CD4-positive, alpha-beta T cell treated with Interleukin-12 subunit alpha and Interleukin-12 subunit beta, for 1 hour (primary cell): ENCODE results near the gene CALCOCO1.
A peak's percentile ranks its signal among the peaks of the same experiment; 100 is the strongest.

ENCODE experiments used
- DNase-seq: peaks from one replicate; pipeline ENCODE4 v3.0.0-alpha.2; 2020

Gene CALCOCO1

GRCh38 chr12:53751336-53752191, 24.3 kb upstream of the CALCOCO1 start, which contains the start of gene CISTR:
Gene CISTR (minus strand): TSS chr12:53751979.
- peak; percentile 34 for DNase-seq

DNA sequence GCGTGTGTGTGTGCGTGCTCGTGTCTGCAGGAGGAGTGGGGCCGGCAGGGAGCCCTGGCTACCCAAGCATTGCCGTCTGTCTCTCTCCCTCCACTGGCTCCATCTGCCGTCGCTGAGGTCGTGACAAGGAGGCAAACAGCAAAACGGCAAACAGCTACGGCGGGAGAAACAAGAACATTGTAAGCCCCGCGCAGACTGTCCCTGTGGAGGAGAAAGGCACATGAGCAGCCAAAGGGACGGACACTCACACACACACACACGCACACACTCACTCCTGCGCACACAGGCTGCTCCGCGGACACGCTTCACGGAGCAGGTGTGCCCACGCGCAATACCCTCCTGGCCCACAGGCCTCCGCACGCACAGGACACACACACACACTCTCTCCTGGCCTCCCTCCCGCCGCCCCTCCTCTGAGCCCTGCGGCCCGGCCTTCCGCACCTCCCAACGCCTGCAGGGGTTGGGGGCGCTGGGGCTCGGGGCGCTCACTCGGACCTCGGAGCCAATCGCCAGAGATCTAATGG, 23.6 kb upstream of the CALCOCO1 start:
- no peak for DNase-seq

DNA sequence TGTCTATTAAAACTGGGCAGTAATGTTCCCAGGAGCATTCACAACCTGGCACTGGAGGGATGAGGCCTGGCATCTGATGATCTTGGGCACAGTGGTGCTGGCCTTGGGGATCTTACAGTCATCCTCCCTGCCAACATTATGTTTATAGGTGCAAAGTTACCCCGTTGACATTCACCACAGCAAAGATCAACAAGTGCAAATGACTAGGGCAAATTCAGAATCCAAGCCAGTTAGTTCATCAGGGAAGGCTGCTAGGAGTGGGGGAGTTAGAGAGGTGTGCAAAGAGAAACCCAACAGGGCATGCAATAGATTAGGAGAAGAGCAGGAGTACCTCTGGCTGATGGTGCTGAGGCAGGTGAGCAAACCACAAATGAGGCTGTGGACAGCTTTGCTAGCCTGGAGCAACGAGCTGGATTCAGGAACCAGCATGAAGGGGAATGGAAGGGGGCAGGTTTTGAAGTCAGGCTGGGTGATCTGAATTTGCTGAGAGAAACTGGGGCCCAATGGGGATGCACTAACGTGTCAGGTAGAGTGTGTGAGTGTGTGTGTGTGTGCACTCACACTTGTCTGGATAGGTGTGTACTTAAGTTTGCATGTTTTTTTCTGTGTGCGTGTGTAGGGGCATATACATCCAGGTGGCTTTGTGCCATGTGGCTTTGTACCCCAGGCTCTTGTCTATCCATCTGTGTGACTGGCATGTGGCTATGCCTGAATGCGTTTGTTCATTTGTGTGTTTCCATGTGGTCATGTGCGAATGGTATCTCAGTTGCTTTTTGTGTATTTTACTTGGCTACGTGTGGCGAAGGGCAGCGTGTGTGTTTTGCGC, 22.9 kb upstream of the CALCOCO1 start:
- no peak for DNase-seq

GRCh38 chr12:53748072-53748840, 21.0 kb upstream of the CALCOCO1 start:
- DNase-seq, result no peak

DNA sequence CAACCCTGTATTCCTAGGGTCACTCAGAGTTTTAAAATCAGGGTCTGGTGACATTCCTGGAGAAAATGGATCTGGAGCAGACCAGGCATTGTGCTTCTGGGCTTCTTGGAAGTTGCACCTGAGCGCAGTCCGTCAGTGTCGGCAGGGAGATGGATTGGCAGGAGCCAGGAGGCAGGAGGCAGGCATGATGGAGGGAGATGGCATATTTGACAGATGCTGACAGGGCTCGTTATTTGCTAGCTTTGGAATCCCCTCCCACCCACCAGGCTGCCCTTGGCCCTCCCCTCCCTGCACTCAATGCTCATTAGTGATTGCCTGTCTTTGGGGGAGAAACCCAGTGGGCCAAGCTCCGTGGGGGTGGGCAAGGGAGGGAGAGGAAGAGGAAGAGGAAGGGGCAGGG, 19.8 kb upstream of the CALCOCO1 start:
- no peak for DNase-seq

GRCh38 chr12:53746592-53747092, 19.4 kb upstream of the CALCOCO1 start:
- DNase-seq, result peak; percentile 89

DNA sequence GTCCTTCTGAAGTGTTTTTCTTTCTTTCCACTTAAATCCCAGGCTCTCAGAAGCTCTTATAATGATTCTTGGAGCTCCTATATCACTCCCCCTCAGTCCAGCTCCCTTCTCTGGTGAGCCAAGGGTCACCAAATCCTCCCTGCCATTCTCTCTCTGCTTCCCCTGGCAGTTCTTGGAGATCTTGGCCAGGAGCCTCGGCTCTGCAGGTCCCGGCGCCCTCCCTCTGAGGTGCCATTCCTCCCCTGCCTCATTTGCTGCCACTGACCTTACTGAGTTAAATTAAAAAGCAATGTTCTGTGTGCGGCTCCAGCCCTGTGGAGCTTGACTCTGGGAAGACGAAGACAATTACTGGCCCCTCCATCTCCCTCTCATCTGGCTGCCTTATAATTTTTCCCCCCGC, 17.5 kb upstream of the CALCOCO1 start:
- no peak for DNase-seq

DNA sequence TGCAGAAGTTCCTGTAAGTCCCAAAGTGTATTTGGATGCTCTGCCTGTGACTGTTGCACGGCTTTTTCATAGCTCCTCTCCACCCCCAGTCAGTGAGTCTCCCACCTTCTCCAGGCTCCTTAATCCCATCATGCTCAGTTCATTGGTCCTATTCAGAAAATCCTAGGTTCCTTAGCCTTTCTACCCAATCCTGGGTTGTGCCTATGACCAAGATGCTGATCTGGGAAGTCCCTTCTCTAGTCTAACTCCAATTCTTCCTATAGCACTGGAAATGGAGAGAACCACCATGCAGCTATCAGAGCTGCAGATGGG, 16.8 kb upstream of the CALCOCO1 start:
- DNase-seq, result no peak

DNA sequence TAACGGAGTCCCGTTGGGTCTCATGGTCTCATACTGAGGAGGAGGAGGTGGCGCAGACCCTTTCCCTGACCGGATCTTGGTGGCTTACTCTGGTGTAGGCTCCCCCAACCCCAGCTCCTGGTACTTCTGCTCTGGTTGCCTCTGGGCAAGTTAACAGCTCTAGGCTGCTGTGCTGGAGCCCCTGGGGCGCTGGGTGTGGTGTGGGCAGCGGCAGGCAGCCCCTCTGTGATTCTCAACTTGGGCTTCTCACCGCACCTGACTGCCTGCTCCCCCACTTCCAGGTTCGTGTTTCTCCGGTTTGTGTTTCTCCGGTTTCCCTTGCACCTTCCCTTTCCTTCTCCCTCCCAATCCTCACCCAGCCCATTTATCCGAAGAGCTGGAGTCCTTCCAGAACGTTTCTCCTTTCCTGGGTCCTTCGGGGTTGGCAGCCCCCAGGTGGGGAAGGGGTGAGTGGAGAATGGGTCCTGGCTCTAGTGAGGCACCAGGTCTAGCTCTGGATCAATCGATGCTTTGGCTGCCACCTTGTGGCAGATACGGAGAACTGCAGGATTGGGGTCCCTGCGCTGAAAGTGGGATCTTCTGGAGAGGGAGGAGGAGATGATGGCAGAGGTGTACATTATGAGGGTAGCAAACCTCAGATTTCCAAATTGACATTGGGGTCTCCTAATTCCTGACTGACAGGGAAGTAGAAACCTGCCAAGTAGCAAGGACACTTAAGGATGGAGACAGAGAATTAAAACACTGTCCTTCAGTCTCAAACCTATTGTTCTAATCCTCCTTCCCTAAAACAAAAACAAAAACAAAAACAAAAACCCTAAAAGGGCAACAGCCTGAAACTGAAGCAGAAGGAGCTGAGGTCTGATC, 16.2 kb upstream of the CALCOCO1 start:
- DNase-seq, result peak; percentile 73

- DNase-seq, result no peak
Measured at GRCh38 chr12:53740130-53740491, 12.9 kb upstream of the CALCOCO1 start.

DNA sequence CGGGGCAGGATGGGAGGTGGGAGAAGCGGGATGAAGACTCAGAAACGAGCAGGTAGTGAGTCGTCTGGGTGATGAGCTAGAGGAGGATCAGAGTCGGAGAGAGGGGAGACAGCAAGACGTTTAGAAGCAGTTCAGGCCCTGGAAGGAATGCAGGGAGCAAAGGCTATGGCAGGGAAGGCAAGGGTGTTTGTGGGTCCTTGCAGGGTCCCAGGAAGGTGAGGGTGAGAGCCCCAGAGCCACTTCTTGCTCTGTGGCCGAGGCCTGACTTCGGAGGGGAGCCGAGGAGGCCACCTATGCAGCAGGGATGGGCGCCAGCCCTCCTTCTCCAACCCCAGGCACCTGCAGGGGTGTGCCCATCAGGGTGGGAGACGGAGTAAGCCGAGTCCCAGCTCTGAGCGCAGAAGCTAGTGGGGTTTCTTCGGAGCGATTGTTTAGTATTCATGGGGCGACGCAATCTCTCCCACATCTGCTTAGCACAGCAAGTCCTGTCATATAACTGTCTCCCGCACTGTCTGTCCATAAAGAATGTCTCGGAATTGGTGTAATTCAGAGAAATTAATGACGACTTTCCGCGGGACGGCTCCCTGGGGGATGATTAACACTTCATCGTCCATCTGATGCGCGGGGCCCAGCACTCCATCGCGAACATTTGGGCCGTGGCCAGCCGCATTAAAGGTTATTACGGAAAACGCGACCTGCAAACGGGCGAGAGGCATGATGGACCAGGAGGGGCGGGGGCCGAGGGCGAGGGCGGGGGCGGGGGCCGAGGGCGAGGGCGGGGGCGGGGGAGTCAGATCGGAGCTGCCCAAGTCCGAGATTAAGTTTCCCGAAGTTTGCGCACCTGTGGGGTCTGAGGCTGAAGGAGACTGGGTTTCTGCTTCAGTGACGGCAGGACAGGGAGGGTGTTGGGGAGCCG, 12.2 kb upstream of the CALCOCO1 start:
- DNase-seq, result no peak

GRCh38 chr12:53738406-53739213, 11.4 kb upstream of the CALCOCO1 start:
- peak; percentile 50 for DNase-seq

DNA sequence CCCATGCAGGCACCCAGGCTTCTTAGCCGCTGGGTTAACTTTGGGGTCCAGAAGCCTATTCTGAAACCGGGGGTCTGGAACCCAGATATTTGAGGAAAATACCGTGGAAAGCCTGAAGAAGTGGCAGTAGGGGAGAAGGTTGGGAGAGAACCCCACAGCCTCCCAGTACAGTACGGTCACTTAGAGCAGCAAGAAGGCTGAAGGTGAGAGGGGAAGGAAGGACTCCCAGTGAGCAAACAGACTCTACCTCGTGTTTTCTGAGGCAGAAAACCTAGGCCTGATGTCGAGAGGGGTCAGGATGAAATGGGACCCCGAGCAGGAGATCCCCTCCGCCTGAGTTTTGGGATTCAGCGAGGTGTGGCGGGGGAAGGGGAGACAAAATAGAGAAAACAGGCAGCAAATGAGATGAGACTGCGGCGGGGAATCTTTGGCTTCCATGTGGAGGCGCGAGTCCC, 10.7 kb upstream of the CALCOCO1 start:
- DNase-seq, result no peak

DNA sequence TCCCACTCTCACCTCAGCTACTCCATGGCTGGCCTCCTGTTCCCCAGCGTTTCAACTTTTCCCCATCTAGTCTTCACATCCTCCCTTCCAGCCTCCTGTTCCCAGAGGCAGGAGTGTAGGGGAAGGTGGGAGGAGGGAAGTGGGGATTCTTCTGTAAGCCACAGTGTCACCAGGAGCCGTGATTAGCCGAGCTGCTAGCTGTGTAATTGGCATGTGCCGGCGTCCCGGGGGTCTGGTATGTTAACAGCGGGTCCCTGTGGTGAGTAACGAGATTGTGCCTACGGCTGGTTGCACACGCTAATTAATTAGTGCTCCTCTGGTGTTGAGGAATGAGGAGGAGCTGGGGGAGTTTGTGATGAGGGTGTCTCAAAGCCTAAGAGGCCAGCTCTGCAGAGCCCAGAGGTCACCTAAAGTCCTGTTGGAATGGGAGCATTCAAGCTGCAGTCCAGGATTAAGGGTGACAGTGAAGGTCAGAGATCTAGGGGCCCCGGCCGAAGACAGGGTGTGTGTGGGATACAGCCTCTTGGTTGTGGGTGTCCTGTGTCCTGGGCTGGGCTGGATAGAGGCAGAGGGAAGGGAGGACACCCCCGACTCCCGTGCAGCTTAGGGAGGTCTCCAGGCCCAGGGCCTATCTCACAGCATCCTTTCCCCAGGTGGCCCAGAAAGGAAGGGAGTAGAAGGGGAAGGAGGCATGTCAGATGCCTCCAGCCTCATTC, 10.0 kb upstream of the CALCOCO1 start:
- no peak for DNase-seq

DNA sequence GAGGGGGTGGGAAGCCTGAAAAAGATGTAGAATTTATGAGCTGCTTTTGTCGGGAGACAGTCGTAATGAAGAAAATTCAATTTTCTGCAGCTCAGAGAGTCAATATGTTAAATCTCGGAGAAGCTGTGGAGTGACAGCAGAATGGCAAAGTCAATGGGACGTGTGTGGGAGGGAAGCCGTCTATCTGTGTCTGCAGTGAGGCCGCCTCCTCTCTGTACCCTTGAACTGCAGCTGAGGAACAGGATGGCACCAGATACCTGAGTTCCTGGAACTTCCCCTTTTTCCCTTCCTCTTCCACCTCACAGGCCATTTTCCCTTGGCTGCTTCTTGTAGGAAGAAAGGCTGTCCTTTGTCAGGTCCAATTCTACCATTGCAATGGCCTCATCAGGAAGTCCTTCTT, 9.3 kb upstream of the CALCOCO1 start:
- no peak for DNase-seq

DNA sequence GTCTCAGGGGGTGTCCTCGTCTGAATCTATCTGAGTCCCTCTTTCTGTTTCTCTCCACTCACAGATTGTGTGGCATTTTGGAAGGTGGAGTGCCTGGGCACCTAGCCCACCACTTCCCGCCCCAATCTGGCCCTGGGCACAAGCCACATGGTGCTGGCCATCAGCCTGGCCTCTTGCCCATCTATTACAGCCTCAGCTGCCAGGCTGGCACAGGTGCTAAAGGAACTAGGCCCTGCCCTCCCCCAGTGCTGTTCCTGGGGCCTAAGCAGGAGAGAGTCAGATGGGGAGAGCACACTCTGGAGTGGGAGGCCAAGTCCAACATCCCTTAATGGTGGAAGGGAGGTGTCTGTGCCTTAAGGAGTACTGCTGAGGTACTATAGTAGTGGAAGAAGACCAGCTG, 8.3 kb upstream of the CALCOCO1 start:
- DNase-seq, result no peak

GRCh38 chr12:53734425-53734824, 7.2 kb upstream of the CALCOCO1 start:
- no peak for DNase-seq

- DNase-seq, result no peak
Measured at GRCh38 chr12:53733807-53734200, 6.6 kb upstream of the CALCOCO1 start.
